Astrocyte of the spinal cord (primary cell): ENCODE data around the gene ANKRD33.

Source experiments
- DNase-seq: peaks from one replicate; pipeline ENCODE4 v3.0.0; 2011; ENCODE audit warnings: low read depth, low spot score
- H3K4me3 ChIP-seq: 2 replicates; pipeline ENCODE4 v1.5.1; 2011; ENCODE audit warnings: low read depth, mild to moderate bottlenecking, low read length, moderate library complexity
- in situ Hi-C: cut with HindIII; loops from 2 replicates; pipeline ENCODE4 v1.10.0; 2017; ENCODE audit warnings: low sequenced_read_pairs
- TF ChIP-seq, protein P1 (sequence below): IDR thresholded peaks from 2 replicates; pipeline ENCODE4 v1.5.1; 2012; ENCODE audit warnings: low read depth, mild to moderate bottlenecking, low read length, inconsistent platforms

Gene ANKRD33

GRCh38 chr12:51845482-51845881 lies 42.4 kb upstream of the ANKRD33 start:
- TF ChIP-seq, protein P1, sequence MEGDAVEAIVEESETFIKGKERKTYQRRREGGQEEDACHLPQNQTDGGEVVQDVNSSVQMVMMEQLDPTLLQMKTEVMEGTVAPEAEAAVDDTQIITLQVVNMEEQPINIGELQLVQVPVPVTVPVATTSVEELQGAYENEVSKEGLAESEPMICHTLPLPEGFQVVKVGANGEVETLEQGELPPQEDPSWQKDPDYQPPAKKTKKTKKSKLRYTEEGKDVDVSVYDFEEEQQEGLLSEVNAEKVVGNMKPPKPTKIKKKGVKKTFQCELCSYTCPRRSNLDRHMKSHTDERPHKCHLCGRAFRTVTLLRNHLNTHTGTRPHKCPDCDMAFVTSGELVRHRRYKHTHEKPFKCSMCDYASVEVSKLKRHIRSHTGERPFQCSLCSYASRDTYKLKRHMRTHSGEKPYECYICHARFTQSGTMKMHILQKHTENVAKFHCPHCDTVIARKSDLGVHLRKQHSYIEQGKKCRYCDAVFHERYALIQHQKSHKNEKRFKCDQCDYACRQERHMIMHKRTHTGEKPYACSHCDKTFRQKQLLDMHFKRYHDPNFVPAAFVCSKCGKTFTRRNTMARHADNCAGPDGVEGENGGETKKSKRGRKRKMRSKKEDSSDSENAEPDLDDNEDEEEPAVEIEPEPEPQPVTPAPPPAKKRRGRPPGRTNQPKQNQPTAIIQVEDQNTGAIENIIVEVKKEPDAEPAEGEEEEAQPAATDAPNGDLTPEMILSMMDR = no peak
- no peak overlapping the region for H3K4me3 ChIP-seq
- no peak for DNase-seq
- in situ Hi-C loops = no loop called here

DNA sequence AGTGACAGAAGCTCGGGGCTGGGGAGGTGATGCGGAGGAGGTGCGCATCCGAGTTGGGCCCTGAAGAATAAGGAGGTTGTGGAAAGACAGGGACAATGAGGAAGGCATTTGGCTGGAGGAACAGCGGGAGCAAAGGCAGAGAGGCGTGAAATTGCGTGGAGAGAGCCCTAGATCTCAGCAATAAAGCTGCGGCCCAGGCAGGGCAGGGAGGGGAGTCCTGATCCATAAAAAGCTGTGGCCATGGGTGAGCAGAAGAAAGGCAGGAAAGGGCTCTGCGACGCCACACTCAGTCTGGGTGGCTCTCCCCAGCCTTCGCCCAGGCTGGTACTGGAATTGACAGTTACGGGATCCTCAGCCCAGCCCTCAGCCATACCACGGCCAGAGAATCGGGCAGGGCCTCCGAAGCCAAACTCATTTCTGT lies 41.6 kb upstream of the ANKRD33 start:
- no peak for DNase-seq
- in situ Hi-C loops = no loop called here
- TF ChIP-seq, protein P1 = no peak
- no peak overlapping the region for H3K4me3 ChIP-seq

GRCh38 chr12:51846911-51847642 lies 40.8 kb upstream of the ANKRD33 start:
- TF ChIP-seq, protein P1 = no peak
- in situ Hi-C loops = no loop called here
- no peak for DNase-seq
- H3K4me3 ChIP-seq = peak overlapping the region; percentile 41

GRCh38 chr12:51847643-51848325 lies 40.1 kb upstream of the ANKRD33 start:
- DNase-seq = no peak
- H3K4me3 ChIP-seq = peak overlapping the region; percentile 13
- TF ChIP-seq, protein P1 = no peak
- in situ Hi-C loops = no loop called here

DNA sequence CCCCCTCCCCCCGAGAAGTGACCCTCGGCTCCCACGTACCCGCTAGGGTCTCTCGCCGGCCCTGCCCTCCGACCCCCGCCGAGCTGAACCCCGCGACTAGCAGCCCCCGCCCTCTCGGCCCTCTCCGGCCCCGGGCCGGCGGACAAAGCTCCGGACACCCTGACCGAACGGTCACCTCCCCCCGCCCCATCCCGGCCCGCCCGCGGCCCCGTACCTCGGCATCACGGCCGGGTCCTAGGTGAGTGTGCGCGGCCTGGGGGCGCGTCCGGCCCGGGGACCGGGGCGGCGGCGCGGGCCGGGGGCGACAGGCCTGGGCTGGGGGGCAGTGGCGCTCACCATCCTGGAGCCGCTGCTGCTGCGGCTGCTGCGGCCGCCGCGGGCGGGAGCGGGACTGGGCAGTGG lies 39.6 kb upstream of the ANKRD33 start, which contains the start of gene FIGNL2:
TSS of gene FIGNL2 (minus strand) at position 393 of the 402 bp plus-strand sequence. CDS start 26,305 bp downstream, outside the sequence.
- in situ Hi-C loops = no loop called here

DNA sequence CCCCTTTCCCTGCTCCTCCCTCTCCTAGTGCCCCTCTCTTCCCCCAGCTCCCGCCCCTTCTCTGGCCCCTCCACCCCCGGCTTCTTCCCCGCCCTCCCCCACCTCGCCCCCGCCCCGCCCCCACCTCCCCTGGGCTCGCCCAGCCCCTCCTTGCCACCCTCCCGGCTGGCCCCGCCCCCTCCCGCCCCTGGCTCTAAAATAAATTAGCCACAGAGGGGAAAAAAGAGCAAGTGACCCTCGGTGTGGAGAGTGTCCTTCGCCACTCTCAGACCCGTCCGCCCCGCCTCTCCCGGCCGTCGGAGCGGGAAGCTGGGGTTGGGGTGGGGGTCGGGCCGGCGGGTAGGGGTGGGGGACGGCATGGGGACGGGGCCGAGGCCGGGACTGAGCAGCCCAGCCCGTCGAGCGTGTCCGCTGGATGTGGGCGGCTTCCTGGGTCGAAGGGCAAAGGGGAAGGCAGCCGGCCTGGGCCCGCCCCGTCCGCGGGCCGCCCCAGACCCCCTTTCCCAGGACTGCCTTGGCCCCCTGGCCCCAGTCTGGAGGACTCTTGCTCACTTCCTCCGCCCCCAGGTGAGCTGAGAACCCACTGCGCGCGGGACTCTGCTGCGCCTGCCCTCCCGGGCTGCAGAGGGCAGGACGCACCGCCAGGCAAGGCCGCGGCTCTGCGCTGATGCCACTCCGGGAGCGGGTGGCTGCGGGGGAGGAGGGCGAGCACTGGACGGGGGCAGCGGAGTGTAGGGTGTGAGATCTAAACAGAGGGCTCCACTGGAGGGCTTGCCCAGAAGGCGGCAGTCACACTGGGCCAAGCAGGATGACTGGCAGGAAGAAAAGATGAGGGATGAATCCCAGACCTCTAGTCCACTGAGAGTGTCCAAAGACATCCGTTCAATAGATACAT lies 38.8 kb upstream of the ANKRD33 start:
- DNase-seq = no peak
- in situ Hi-C loops = no loop called here
- no peak overlapping the region for H3K4me3 ChIP-seq
- TF ChIP-seq, protein P1 = no peak

More for the DNA sequence above, 39.6 kb upstream of the ANKRD33 start, which contains the start of gene FIGNL2:
- DNase-seq = no peak
- peak within 1 kb of the TSS; percentile 13 for H3K4me3 ChIP-seq
- TF ChIP-seq, protein P1 = no peak
